ENCODE results near the gene TMEM271.

TMEM271 gene

GRCh38 chr4:541271-541670 lies 34.8 kb downstream of the TMEM271 start:
- no peaks in the 10 kb centered on the region for H3K4me1 Mint-ChIP-seq (ENCODE audit: low read depth)

GRCh38 chr4:538542-539142 lies 37.5 kb downstream of the TMEM271 start:
- Mint-ChIP-seq H3K36me3 (ENCODE audit: low read depth) (peaks cover 22% of the 10 kb centered on the region), H3K4me3 (no peak overlapping the region), H3K9me3 (peaks cover 8% of the 10 kb centered on the region), H3K27me3 (ENCODE audit: low read depth) (no peaks in the 10 kb centered on the region), H3K4me1 (ENCODE audit: low read depth) (no peaks in the 10 kb centered on the region), H3K27ac (no peak overlapping the region)

More at GRCh38 chr4:541271-541670, 34.8 kb downstream of the TMEM271 start:
- peaks cover 14% of the 10 kb centered on the region for H3K9me3 Mint-ChIP-seq
- H3K4me3 Mint-ChIP-seq, result no peak overlapping the region
- peaks cover 11% of the 10 kb centered on the region for H3K36me3 Mint-ChIP-seq (ENCODE audit: low read depth)
- H3K27ac Mint-ChIP-seq, result no peak overlapping the region
- H3K27me3 Mint-ChIP-seq (ENCODE audit: low read depth), result no peaks in the 10 kb centered on the region

GRCh38 chr4:537436-538264 lies 38.4 kb downstream of the TMEM271 start:
- no peak overlapping the region for H3K4me3 Mint-ChIP-seq
- H3K27ac Mint-ChIP-seq, result no peak overlapping the region
- H3K9me3 Mint-ChIP-seq, result peaks cover 12% of the 10 kb centered on the region
- H3K4me1 Mint-ChIP-seq (ENCODE audit: low read depth), result no peaks in the 10 kb centered on the region
- no peaks in the 10 kb centered on the region for H3K27me3 Mint-ChIP-seq (ENCODE audit: low read depth)
- peaks cover 25% of the 10 kb centered on the region for H3K36me3 Mint-ChIP-seq (ENCODE audit: low read depth)

GRCh38 chr4:536351-536972 lies 39.6 kb downstream of the TMEM271 start:
- H3K36me3 Mint-ChIP-seq (ENCODE audit: low read depth), result peaks cover 35% of the 10 kb centered on the region
- H3K9me3 Mint-ChIP-seq, result peaks cover 17% of the 10 kb centered on the region
- no peak overlapping the region for H3K27ac Mint-ChIP-seq
- no peaks in the 10 kb centered on the region for H3K4me1 Mint-ChIP-seq (ENCODE audit: low read depth)
- H3K4me3 Mint-ChIP-seq, result no peak overlapping the region
- H3K27me3 Mint-ChIP-seq (ENCODE audit: low read depth), result no peaks in the 10 kb centered on the region

- H3K36me3 Mint-ChIP-seq (ENCODE audit: low read depth), result peaks cover 37% of the 10 kb centered on the region
- no peak overlapping the region for H3K27ac Mint-ChIP-seq
- H3K4me3 Mint-ChIP-seq, result no peak overlapping the region
- H3K4me1 Mint-ChIP-seq (ENCODE audit: low read depth), result no peaks in the 10 kb centered on the region
- peaks cover 13% of the 10 kb centered on the region for H3K9me3 Mint-ChIP-seq
- H3K27me3 Mint-ChIP-seq (ENCODE audit: low read depth), result no peaks in the 10 kb centered on the region
These were observed 40.2 kb downstream of the TMEM271 start for GRCh38 chr4:535924-536281.

- Mint-ChIP-seq H3K4me1 (ENCODE audit: low read depth) (no peaks in the 10 kb centered on the region), H3K4me3 (no peak overlapping the region), H3K27ac (no peak overlapping the region), H3K36me3 (ENCODE audit: low read depth) (peaks cover 39% of the 10 kb centered on the region), H3K9me3 (peaks cover 8% of the 10 kb centered on the region), H3K27me3 (ENCODE audit: low read depth) (no peaks in the 10 kb centered on the region)
These were observed 40.7 kb downstream of the TMEM271 start for GRCh38 chr4:535181-535923.

GRCh38 chr4:534576-535151 lies 41.4 kb downstream of the TMEM271 start:
- Mint-ChIP-seq H3K4me1 (ENCODE audit: low read depth) (no peaks in the 10 kb centered on the region), H3K36me3 (ENCODE audit: low read depth) (peaks cover 46% of the 10 kb centered on the region), H3K27ac (no peak overlapping the region), H3K27me3 (ENCODE audit: low read depth) (no peaks in the 10 kb centered on the region), H3K9me3 (peaks cover 8% of the 10 kb centered on the region), H3K4me3 (no peak overlapping the region)

- H3K4me3 Mint-ChIP-seq, result no peak overlapping the region
- H3K4me1 Mint-ChIP-seq (ENCODE audit: low read depth), result no peaks in the 10 kb centered on the region
- peaks cover 47% of the 10 kb centered on the region for H3K36me3 Mint-ChIP-seq (ENCODE audit: low read depth)
- peaks cover 8% of the 10 kb centered on the region for H3K9me3 Mint-ChIP-seq
- H3K27me3 Mint-ChIP-seq (ENCODE audit: low read depth), result no peaks in the 10 kb centered on the region
- H3K27ac Mint-ChIP-seq, result no peak overlapping the region
These were observed 42.0 kb downstream of the TMEM271 start for GRCh38 chr4:534101-534575.

- no peak overlapping the region for H3K4me3 Mint-ChIP-seq
- H3K4me1 Mint-ChIP-seq (ENCODE audit: low read depth), result no peaks in the 10 kb centered on the region
- H3K36me3 Mint-ChIP-seq (ENCODE audit: low read depth), result peaks cover 46% of the 10 kb centered on the region
These were observed 42.6 kb downstream of the TMEM271 start for GRCh38 chr4:533318-534100.

GRCh38 chr4:532588-533317 lies 43.3 kb downstream of the TMEM271 start:
- Mint-ChIP-seq H3K27ac (no peak overlapping the region), H3K4me3 (no peak overlapping the region), H3K36me3 (ENCODE audit: low read depth) (peaks cover 43% of the 10 kb centered on the region), H3K4me1 (ENCODE audit: low read depth) (no peaks in the 10 kb centered on the region), H3K9me3 (peaks cover 8% of the 10 kb centered on the region), H3K27me3 (ENCODE audit: low read depth) (no peaks in the 10 kb centered on the region)

More at GRCh38 chr4:533318-534100, 42.6 kb downstream of the TMEM271 start:
- no peaks in the 10 kb centered on the region for H3K27me3 Mint-ChIP-seq (ENCODE audit: low read depth)
- no peak overlapping the region for H3K27ac Mint-ChIP-seq
- H3K9me3 Mint-ChIP-seq, result peaks cover 8% of the 10 kb centered on the region

GRCh38 chr4:531721-532565 lies 44.2 kb downstream of the TMEM271 start:
- peaks cover 8% of the 10 kb centered on the region for H3K9me3 Mint-ChIP-seq
- peak overlapping the region; percentile 39 for H3K27ac Mint-ChIP-seq
- H3K4me3 Mint-ChIP-seq, result no peak overlapping the region
- H3K4me1 Mint-ChIP-seq (ENCODE audit: low read depth), result no peaks in the 10 kb centered on the region
- peaks cover 45% of the 10 kb centered on the region for H3K36me3 Mint-ChIP-seq (ENCODE audit: low read depth)
- H3K27me3 Mint-ChIP-seq (ENCODE audit: low read depth), result no peaks in the 10 kb centered on the region

- Mint-ChIP-seq H3K9me3 (peaks cover 8% of the 10 kb centered on the region), H3K4me1 (ENCODE audit: low read depth) (no peaks in the 10 kb centered on the region), H3K27ac (no peak overlapping the region), H3K36me3 (ENCODE audit: low read depth) (peaks cover 48% of the 10 kb centered on the region), H3K27me3 (ENCODE audit: low read depth) (no peaks in the 10 kb centered on the region), H3K4me3 (no peak overlapping the region)
These were observed 45.0 kb downstream of the TMEM271 start for GRCh38 chr4:531076-531475.
